OCI-LY7 (cell line): Measurements from ENCODE around the gene NKX1-1.

Experiments used
- EZH2phosphoT487 ChIP-seq: fragments of 200-600 bp; sonication (generic); IDR thresholded peaks from 2 replicates; pipeline ENCODE4 v1.6.1; 2018; ENCODE audit warnings: low read depth, borderline replicate concordance, mild to moderate bottlenecking, mixed run types, antibody characterized with exemption, low read length, moderate library complexity, mixed read lengths
- TF ChIP-seq, protein P1 (sequence below): fragments of 200-600 bp; sonication (generic); conservative IDR thresholded peaks from 2 replicates; pipeline ENCODE4 v1.5.1; 2014; ENCODE audit warnings: mild to moderate bottlenecking, antibody characterized with exemption, low read length, moderate library complexity, mixed read lengths

GRCh38 chr4:1449833-1450741 lies 43.8 kb upstream of the NKX1-1 start:
- TF ChIP-seq, protein P1, sequence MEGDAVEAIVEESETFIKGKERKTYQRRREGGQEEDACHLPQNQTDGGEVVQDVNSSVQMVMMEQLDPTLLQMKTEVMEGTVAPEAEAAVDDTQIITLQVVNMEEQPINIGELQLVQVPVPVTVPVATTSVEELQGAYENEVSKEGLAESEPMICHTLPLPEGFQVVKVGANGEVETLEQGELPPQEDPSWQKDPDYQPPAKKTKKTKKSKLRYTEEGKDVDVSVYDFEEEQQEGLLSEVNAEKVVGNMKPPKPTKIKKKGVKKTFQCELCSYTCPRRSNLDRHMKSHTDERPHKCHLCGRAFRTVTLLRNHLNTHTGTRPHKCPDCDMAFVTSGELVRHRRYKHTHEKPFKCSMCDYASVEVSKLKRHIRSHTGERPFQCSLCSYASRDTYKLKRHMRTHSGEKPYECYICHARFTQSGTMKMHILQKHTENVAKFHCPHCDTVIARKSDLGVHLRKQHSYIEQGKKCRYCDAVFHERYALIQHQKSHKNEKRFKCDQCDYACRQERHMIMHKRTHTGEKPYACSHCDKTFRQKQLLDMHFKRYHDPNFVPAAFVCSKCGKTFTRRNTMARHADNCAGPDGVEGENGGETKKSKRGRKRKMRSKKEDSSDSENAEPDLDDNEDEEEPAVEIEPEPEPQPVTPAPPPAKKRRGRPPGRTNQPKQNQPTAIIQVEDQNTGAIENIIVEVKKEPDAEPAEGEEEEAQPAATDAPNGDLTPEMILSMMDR, result no peak
- no peak for TF ChIP-seq EZH2phosphoT487
